Loucy (cell line): ENCODE results near the gene PGP.

ENCODE experiments used
- EZH2phosphoT487 ChIP-seq: fragments of 200-600 bp; IDR thresholded peaks from 2 replicates; pipeline ENCODE4 v1.6.1; 2018; ENCODE audit warnings: antibody characterized with exemption, mild to moderate bottlenecking, moderate library complexity, borderline replicate concordance
- TF ChIP-seq, protein P1 (sequence below): fragments of 200-600 bp; sonication (generic); conservative IDR thresholded peaks from 2 replicates; pipeline ENCODE4 v1.5.1; 2014; ENCODE audit warnings: mild to moderate bottlenecking, antibody characterized with exemption, low read length

DNA sequence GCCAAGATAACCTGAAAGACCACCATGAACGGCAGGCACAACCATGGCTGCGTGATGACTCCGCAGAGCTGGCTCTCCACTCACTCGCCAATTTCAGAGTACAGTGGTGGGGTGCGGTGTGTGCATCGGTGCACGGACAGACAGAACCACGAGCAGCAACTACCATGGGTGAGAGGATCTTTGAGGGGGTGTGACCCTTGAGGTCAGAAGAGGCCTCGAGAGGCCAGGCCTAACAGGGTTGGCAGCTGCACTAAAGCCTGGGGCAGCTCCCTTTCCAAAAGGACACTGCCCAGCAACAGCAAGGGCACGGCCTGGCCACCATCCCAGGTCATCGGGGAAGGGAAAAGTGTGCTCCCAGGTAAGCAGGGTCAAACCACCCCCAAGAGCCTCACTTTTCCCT, 38.7 kb upstream of the PGP start:
- TF ChIP-seq, protein P1, sequence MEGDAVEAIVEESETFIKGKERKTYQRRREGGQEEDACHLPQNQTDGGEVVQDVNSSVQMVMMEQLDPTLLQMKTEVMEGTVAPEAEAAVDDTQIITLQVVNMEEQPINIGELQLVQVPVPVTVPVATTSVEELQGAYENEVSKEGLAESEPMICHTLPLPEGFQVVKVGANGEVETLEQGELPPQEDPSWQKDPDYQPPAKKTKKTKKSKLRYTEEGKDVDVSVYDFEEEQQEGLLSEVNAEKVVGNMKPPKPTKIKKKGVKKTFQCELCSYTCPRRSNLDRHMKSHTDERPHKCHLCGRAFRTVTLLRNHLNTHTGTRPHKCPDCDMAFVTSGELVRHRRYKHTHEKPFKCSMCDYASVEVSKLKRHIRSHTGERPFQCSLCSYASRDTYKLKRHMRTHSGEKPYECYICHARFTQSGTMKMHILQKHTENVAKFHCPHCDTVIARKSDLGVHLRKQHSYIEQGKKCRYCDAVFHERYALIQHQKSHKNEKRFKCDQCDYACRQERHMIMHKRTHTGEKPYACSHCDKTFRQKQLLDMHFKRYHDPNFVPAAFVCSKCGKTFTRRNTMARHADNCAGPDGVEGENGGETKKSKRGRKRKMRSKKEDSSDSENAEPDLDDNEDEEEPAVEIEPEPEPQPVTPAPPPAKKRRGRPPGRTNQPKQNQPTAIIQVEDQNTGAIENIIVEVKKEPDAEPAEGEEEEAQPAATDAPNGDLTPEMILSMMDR, result no peak
- no peak for TF ChIP-seq EZH2phosphoT487
